ENCODE data around the gene EVPL.
"Not testable (repeated sequence)": the region's sequence is repeated elsewhere in the genome, so short reads cannot be mapped to it uniquely, and the experiment has no call there.

DNA sequence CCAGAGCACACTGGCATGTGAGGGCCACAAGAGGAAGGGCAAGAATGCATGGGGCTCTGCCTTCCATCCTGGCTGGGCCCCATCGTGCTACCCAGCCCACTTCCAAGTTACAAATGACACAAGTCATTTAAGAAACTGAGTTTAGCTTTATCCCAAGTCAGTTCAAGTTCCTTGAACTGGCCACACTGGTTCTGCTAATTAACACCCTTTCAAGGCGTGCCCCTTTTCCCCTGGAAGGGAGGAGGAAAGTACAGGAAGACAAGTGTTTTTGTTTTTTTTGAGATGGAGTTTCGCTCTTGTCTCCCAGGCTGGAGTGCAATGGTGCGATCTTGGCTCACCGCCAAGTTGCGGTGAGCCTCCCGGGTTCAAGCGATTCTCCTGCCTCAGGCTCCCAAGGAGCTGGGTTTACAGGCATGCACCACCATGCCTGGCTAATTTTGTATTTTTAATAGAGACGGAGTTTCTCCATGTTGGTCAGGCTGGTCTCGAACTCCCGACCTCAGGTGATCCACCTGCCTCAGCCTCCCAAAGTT, 17.4 kb upstream of the EVPL start:
- TF ChIP-seq EZH2 (IDR thresholded peaks at IDR 0.05); POLR2AphosphoS5 (IDR thresholded peaks at IDR 0.05; ENCODE audit: borderline replicate concordance, low read depth, low read length): not testable (repeated sequence)

All from SK-N-MC (cell line).